KBM-7 (cell line): ENCODE measurements around the gene HBEGF.

Experiments used
- DNase-seq: peaks from one replicate; pipeline ENCODE4 v3.0.0-alpha.2; 2015
- in situ Hi-C: fragments of 300-500 bp; cut with MboI; formaldehyde crosslinking; loops from 2 replicates; pipeline ENCODE4 v1.14.3; 2020; ENCODE audit warnings: low sequenced_read_pairs, low pct_unique_long_range_greater_than_20kb, mixed read lengths

Gene HBEGF

DNA sequence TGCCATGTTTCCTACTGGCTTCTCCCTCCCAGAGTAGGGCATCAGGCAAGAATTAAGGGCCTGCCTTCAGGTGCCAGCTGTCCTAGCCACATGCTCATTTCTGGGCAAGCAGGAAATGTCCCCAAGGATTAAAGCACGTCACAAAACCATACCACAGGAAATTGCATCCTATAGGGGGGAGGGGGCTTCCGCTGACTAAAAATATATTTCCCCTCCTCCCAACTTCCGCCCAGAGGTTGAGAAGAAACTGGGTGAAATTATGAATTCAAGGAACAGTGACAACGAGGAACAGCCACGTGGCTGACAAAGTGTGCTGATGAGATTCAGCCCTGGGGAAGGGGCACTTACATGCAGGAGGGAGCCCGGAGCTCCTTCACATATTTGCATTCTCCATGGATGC is 4.1 kb downstream of the HBEGF start:
- peak; percentile 98 for DNase-seq
- in situ Hi-C loops: no loop called here

DNA sequence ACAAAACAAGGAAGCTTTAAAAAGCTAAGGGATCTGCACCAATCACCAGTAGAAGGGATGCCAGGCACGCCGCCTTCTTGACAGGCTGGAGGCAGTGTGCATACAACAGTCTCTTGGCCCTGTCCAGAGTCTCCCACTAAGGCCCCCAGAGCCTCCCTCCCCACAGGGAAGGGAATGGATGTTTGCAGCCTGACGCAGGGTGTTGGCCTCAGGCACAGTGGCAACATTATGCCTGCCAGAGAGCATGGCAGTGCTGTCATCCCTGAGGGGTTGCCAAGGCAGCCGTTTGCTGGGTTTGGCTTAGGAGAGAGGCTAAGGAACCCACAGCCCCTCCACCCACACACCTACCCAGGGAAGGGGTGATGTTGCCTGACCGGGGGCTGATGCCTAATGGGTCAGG is 4.8 kb downstream of the HBEGF start:
- in situ Hi-C loops: no loop called here
- DNase-seq: no peak

DNA sequence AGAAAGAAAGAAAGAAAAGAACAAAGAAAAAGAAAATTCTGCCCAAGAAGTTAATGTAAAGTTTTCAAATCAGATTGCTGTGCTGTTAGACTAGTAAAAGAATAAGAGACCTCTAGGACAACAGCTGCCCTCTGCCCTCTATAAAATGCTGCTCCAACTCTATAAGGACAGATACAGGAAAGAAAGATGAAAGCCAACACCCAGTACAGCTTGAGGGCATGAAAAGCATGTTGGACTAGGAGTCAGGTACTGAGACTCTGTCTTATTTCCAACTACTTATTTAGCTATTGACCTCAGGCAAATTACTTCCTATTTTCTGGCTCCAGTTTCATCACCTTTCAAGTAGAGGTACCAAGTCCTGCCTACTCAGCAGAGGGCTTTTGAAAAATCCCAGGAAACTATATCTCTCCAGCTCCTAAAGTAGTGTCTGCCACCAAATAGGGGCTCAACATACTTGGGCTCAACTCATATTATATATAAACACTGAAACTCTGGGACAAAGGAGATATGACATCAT is 5.7 kb downstream of the HBEGF start:
- in situ Hi-C loops: no loop called here
- no peak for DNase-seq

DNA sequence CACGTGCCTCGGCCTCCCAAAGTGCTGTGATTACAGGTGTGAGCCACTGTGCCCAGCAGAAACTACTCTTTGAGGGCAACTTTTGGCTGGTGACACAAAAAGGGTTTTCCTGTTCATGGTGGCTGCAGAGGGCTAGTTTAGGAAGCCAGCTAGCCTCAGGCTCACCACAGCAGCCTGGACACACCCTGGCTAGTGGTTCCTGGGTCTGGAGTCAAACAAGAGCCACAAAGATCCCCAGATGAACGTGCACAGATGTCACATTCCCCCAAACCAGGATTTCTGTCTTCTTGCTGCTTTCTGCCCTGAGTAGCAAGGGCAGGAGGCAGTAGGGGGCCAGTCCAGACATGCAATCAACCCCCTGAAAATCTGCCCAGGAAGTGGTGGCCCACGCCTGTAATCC is 6.8 kb downstream of the HBEGF start:
- no peak for DNase-seq
- in situ Hi-C loops: no loop called here

DNA sequence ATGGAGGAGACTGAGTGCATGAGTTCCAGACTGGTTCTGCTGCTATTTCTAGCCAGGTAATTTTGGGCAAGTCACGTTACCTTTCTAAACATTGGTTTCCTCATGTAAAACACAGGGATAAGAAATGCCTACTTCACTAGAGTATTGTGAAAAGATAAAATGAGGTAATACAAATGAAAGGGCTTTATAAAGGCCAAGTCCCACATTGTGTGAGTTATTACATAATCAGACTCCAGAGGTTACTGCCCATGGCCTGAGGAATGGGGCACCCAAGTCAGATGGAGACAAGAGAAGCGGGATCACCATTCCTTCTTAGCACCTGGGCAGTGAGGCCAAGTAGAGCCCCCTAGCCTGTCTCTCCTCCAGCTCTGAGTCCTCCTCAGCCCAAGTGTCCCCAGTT is 7.5 kb downstream of the HBEGF start:
- no peak for DNase-seq
- in situ Hi-C loops: no loop called here

DNA sequence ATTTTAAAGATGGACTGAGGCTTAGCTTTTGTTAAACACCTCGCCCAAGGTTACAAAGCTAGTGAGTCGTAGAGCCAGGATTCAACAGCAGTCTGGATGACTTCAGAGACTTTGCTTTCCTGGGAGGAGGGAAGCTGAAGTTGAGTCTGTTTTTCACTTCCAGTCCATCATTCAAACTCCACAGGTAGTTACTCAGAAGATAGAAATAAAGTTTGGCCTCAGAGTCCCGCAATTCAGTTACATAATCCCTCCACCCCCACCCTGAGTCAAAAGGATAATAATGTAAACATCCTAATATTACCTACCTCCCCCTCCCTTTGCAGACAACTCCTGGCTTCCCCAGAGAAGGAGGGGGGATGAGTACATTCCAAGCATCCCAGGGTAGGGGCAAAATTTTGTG is 8.1 kb downstream of the HBEGF start:
- in situ Hi-C loops: no loop called here
- DNase-seq: no peak

DNA sequence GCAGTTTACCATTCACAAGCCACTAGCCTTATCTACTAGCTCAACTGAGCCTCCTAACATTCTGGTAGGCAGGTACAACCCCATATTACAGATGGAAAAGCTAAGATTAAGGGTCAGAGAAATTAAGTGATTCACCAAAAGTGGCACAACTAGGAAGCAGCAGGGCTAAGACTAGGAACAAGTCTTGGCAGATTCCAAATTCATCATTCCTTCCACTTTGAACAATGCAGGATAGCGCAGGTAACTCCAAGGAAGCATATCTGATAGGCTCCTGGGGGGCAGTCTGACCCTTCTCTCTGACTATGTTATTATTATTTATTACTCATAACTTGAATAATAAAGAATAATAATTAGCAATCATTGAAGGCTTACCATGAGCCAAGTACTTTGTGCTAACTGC is 8.5 kb downstream of the HBEGF start:
- no peak for DNase-seq
- in situ Hi-C loops: no loop called here

DNA sequence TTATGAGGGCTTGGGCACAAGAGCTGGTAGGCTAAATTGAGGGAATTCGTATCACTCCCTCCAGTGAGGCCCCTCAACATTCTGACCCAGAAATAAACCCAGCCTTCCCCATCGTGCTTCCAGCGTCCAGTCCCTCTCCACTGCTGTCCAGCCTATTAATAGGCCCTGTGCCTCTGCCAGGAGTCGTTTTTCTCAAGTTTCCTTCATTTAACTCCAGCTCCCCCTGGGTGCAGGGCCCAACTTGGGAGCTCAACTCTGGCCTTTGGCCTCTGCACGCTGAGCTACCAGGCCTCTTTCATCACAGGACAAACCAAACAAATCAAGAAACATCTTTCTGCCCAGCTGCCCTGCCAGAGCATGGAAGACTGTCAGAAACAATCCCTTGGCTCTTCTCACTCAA is 10.0 kb downstream of the HBEGF start:
- in situ Hi-C loops: no loop called here
- no peak for DNase-seq

DNA sequence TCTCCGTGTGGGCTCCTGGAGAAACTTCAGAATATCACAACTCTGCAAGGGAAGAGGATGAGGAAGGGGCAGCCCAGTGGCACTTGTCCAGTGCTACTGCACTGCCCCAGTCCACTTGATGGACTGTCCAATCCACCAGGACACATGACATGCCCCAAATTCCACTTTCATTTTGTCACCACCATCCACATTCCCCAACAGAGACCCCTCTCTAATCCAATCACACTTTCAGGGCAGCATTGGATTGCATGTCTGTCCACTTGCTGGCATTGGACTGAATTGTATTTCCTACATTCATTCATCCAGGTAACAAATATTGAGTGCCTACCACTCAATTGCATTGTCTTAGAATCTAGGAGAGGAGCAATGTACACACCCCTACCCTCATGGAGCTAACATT is 14.8 kb downstream of the HBEGF start:
- in situ Hi-C loops: no loop called here
- DNase-seq: no peak

DNA sequence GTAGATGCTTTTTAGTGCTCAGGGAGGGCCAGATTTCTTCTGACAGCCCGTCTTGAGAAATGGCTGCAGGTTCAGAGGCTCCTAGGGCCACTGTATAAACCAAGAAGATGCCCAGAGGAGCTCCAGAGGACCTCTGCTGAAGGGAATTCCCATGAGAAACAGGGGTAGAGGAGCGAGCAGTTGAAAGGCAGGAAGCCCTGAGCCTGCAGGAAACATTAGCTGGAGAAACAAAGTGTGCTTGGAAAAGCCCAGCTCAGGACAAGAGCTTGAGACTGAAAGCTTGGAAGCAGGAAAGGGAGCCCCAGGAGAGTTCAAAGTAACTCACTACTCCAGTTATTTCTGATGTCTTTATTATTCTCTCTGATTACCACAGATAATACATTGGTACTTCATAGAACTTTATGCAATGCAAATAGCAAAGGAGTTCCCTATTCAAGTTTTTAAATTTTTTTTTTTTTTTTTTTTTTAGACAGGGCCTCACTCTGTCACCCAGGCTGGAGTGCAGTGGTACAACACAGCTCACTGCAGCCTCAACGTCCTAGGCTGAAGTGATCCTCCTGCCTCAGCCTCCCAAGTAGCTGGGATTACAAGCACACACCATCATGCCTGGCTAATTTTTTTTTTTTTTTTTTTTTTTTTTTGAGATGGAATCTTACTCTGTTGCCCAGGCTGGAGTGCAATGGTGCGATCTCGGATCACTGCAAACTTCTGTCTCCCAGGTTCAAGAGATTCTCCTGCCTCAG is 16.5 kb downstream of the HBEGF start:
- in situ Hi-C loops: no loop called here
- no peak for DNase-seq

DNA sequence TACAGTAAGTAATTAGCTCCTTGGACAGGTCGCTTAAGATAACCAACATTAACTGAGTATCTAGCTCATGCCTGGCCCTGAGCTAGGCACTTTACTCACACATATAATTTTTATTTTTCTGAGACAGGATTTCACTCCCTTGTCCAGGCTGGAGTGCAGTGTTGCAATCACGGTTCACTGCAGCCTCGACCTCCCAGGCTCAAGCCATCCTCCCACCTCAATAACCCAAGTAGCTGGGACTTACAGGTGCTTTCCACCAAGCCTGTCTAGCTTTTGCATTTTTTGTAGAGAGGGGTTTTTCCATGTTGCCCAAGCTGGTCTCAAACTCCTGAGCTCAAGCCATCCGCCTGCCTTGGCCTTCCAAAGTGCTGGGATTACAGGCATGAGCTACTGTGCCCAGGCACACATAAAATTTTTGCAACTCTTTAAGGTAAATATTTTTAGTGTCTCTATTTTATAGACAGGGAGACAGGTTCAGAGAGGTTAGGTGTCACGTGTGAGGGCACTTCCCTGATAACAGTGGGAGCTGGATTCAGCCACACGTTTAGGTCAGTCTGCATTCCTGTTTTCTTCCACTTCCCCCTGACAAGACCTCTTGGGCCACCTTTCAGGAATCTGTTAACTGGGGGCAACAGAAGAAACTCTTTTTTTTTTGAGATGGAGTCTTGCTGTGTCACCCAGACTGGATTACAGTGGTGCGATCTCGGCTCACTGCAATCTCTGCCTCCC is 18.2 kb downstream of the HBEGF start:
- in situ Hi-C loops: no loop called here

DNA sequence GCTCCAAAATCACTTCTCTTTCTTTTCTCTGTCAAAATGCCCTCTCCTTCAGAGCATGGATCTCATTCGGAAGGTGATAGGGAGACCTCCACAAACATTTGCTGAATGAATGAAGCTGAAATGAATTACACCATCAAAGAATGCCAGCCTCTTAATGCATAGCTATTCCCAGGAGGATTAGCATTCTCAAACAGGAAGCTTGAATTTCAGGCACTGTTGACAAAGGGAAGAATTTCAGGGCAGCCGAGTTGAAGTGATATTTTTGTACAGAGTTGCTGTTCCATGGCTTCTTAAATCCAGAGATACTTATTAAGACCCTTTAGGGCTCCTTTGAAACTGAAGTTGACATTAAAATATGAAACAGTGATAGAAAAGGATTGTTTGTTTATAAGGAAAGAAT is 18.8 kb downstream of the HBEGF start:
- DNase-seq: no peak
- in situ Hi-C loops: no loop called here

More for the DNA sequence above, 18.2 kb downstream of the HBEGF start:
- DNase-seq: no peak

DNA sequence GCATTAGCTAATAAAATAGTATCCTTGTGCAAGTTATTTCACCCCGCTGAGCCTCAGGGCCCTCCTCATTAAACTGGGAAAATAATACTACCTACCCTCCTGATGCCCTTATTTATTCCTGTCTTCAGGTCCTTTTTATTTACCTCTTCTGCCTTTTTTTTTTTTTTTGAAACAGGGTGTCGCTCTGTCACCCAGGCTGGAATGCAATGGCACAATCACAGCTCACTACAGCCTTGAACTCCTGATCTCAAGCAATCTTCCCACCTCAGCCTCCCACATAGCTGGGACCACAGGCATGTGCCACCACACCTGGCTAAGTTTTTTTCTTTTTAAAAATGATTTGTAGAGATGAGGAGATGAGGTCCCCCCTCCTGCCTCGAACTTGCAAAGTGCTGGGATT is 20.9 kb downstream of the HBEGF start:
- DNase-seq: no peak
- in situ Hi-C loops: no loop called here

DNA sequence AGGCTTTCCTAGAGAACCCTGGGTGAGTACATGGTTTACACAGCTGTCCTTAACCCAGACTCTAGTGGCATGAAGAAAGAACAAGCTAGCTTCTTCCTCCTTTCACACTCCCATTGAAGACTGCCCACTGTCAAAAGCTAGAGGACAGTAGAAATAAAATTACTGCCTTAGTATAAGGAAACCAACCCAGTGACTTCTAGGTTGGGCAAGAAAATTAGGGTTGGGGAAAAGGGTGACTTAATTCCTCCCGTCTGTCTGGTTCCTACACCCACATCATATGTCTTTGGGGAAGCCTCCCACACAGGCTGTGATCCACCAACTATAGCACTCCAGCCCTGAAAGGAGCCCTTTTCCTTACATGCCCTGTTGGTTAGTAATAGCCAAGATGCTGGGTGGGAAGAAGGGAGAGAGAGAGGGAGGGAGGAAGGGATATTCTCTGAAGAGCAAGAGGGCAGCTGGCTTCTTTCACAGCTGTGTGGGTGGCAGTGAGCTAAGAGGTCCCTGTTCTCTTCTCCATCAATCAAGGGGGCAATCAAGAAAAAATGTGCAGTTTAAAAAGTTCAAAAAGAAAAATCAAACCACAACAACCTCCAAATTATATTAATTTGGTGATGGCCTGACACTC is 21.7 kb downstream of the HBEGF start:
- DNase-seq: no peak

DNA sequence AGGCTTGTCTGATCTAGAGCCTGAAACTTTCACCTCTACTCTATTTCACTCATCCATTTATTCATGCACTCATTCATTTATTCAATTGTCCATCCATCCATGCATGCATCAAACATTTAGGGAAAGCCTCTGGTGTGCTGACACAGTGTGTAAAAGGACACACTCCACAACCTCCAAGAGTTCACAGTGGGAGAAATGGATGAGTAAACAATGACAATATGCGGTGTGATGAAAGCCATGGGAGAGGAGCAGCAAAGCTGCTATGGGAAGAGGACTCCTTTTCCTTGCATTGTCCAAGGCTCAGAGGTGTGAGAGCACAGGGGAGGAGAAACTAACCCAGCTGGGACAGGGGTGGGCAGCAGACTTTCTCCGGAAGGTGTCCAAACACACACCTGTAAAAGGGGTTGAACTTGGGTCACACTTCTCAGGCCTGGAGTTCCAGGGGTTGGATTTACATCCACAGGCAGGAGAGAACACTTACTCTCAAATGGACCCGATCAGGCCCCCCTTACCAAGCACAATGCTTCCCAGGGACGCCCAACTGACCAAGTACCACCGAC is 22.3 kb downstream of the HBEGF start:
- DNase-seq: no peak
- in situ Hi-C loops: no loop called here

More for the DNA sequence above, 21.7 kb downstream of the HBEGF start:
- in situ Hi-C loops: no loop called here

DNA sequence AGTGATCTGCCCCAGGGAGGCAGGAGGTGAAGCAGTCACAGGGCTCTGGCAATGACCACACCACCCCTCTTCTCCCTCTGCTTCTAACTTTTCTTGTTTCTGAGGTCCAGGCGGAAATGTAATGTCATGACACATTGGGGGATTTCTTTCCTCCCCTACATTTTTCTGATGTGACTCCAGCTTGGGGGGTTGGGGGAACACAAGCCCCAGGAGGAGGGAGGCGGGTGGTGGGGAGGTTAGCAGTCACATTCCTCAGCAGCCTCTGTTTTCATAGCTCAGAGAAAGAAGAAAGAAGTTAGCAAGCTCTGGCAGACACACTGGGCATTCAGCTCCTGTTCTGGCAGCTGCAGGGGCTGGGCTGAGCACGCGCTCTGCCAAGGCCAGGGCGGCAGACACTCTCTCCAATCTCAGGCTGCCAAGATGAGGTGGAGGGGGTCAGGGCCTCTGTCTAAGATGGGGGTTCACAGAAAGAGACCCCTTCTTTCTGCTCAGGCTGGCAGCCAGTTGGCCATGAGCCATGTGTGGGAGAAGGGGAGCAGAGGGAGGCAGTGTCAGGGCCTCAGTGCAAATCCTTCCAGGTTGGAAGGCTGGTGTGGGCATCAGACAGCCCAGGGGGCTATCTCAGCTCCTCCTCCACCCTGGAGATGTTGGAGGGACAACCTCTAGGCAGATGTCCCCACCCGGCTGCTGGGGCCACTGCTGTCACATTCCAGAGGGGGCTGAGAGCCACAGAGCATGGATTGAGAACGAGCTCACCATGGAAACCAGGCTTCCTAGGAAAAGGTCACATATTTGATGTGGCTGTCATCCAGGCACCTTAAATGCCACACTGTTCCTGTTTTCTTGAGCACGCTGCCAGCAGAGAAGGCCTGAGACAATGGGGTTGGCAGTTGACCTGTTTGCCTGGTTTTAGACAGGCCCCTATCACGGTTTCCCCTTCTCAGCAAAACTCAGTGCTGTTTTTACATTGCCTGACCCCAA is 23.4 kb downstream of the HBEGF start:
- DNase-seq: no peak
- in situ Hi-C loops: no loop called here

DNA sequence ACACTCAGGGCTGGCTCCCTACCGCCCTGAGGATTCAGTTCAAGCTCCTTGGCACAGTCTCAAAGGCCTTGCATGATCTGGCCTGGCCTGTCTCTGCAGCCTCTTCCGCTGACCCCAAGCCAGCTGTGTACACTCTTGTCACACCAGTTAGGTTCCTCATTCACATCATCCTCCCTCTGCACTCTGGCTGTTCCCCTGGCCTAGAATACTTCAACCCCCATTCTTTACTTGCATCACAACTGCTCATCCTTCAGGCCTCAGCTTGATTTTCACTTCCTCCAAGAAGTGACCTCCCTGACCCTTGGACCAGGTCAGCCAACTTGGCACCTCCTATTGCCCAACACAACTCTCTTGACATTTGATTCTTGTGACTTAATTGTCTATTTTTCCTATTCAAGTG is 24.6 kb downstream of the HBEGF start:
- DNase-seq: no peak
- in situ Hi-C loops: no loop called here

DNA sequence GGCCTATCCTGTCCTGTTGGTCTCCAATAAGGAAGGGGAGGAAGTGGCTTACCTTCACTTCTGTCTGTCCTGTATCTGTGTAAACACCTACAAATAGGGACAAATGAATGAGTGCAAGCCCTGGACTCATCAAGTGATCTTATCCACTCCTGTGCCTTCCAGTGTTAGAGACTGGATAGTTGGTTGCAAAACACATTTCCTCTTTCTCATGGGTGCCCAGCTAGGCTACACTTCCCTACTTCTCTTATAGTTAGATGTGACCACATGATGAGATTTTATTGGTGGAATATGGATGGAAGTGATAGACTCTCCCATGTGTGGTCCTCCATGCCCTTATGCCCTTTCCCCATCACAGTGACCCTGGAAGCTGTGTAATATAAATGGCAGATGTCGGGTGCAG is 26.6 kb downstream of the HBEGF start:
- in situ Hi-C loops: no loop called here
- DNase-seq: no peak

DNA sequence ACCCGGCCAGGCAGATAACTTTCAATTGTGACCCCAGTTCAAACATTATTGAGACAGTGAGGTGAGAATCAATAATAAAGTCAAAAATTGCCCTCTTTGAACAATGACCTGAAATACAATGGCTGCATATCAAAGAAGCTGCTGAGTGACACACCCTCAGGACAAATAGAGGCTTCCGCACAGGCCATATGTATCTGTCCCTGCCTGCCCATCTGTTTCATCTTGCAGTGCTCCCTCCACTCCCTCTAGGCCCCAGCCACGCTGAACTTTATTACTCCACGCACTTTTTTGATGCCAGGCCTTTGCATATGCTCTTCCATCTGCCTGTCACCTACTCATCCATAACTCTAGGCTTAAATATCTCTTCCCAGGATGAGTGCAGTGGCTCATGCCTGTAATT is 27.6 kb downstream of the HBEGF start:
- in situ Hi-C loops: no loop called here
- DNase-seq: no peak
